Body of pancreas (tissue), 4 donors: ENCODE results near the gene TIGD3. TPM values are rescaled to one million over a fixed set of nuclear protein-coding genes. Genes with fewer than 3 reads are reported as not detected.
A peak's percentile ranks its signal among the peaks of the same experiment; 100 is the strongest.

Experiments
- ATAC-seq: fragments of 150-250 bp; one replicate; pipeline ENCODE4 v1.9.1; 2016
- DNase-seq, 4 donors: peaks; one replicate each; pipeline ENCODE4 v3.0.0-alpha.2; 2019
- H3K27ac ChIP-seq, 4 donors: fragments of 200-600 bp; sonication (generic); 1 replicate in 3 of 4; 2 replicates in 1 of 4; pipeline versions ENCODE4 v1.5.1 to v1.6.1; 2016 to 2019; ENCODE audit warnings: mild to moderate bottlenecking in 1 of 4, mixed read lengths in 1 of 4, moderate library complexity in 1 of 4
- H3K27me3 ChIP-seq, 2 donors: fragments of 200-600 bp; sonication (generic); one replicate each; pipeline ENCODE4 v1.6.0; 2016; ENCODE audit warnings: mild to moderate bottlenecking in 1 of 2
- H3K36me3 ChIP-seq, 2 donors: fragments of 200-600 bp; sonication (generic); replicated peaks in 1 of 2; 2 replicates each; pipeline ENCODE4 v1.5.1; 2016; ENCODE audit warnings: low read depth in 2 of 2; ENCODE audit not compliant: insufficient read depth in 1 of 2
- H3K4me1 ChIP-seq: fragments of 200-600 bp; sonication (generic); one replicate; pipeline ENCODE4 v1.6.0; 2016
- H3K4me3 ChIP-seq, 2 donors: fragments of 200-600 bp; sonication (generic); 1 replicate in 1 of 2; 2 replicates in 1 of 2; pipeline ENCODE4 v1.5.1; 2016 to 2019
- H3K9me3 ChIP-seq, 3 donors: fragments of 200-600 bp; sonication (generic); 1 replicate in 2 of 3; 2 replicates in 1 of 3; pipeline ENCODE4 v1.5.1; 2016
- CTCF ChIP-seq, 7 experiments: fragments of 450-650 bp in 4 of 7; fragments of 200-600 bp in 3 of 7; sonication (generic) in 3 of 7; IDR thresholded peaks; one replicate each; pipeline ENCODE4 v1.5.1; 2016 to 2019; ENCODE audit warnings: antibody characterized with exemption in 7 of 7
- POLR2A ChIP-seq, 3 donors: fragments of 450-650 bp; IDR thresholded peaks; one replicate each; pipeline ENCODE4 v1.6.1; 2016; ENCODE audit warnings: antibody characterized with exemption in 3 of 3, mild to moderate bottlenecking in 2 of 3
- WGBS, 2 donors: methylation state at CpG; one replicate each; pipeline ENCODE4 v1.1.5; 2017; 5-methylcytosine and 5-hydroxymethylcytosine counted together
- intact Hi-C: fragments of 100-400 bp; cut with DNase I; formaldehyde crosslinking; loops from one replicate; pipeline ENCODE4 v1.15.1; 2023
- total RNA-seq, 2 donors: library from RNA; depleted of rRNA; stranded (reverse); fragments of >200 nt; gene quantifications; one replicate each; pipeline ENCODE4 v1.1.0, GENCODE V29; 2016

Gene TIGD3
- total RNA-seq, 2 donors from 2014 or later, result not detected

GRCh38 chr11:65314501-65315203, 39.9 kb upstream of the TIGD3 start, which contains the start of gene CDC42EP2:
Gene CDC42EP2, plus strand, starts transcription at chr11:65314866. Its CDS starts 6,033 bp downstream, at chr11:65320899.
- intact Hi-C loops, result loop anchor here (5.0 kb wide), 1 partner anchor 42 kb away; no protein-coding TSS in a partner anchor
- TF ChIP-seq CTCF (IDR thresholded peaks at IDR 0.05), result peak in 3 of 7 experiments; percentile 6 to 26 (median 16)
- peak; percentile 53 to 66 (median 66) for TF ChIP-seq POLR2A (IDR thresholded peaks at IDR 0.05)
- Histone ChIP-seq H3K36me3 (no peaks in the 10 kb centered on the region), H3K9me3 (no peaks in the 10 kb centered on the region), H3K27ac (peak within 1 kb of the TSS; percentile 61 to 86 (median 75)), H3K4me3 (peak within 1 kb of the TSS; percentile 63 to 81), H3K27me3 (no peaks in the 10 kb centered on the region), H3K4me1 (peaks cover 41% of the 10 kb centered on the region)
- peak; percentile 89 to 92 (median 90) for DNase-seq
- WGBS, 2 donors, result 0 to 1% methylated on average over 18 to 51 of the region's 74 CpGs
- peak; percentile 94 for ATAC-seq

DNA sequence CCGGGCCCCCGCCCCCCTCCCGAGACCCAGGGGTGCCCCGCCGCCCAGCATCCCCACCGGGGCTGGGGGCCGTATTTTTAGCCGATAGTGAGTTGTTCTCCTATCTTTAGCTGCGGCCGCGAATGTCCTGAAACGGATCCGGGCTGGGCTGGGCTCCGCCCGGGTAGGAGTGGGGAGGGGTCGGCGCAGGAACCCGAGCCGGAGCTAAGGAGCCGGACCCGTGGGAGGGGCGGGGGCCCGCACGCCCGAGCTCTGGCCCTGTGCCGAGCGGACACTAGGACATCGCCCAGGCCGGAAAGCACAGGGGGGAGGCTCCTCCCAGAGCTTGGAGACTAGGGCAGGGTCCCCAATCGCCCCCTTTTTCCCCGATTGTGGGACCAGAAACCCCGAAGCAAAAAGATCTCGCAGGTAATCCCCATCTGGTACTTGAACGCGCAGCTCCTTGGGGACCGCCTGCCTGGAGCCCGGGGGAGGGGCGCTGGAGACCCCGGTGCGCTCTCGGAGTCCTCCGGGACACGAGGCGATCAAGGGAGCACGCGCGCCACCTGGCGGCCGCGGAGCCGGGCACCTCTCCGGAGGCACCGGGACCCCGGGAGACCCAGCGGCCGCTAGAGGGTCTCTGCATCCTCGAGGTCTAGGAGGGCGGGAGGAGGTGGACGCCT, 39.2 kb upstream of the TIGD3 start:
- H3K4me1 ChIP-seq, result peaks cover 41% of the 10 kb centered on the region
- H3K36me3 ChIP-seq, result no peaks in the 10 kb centered on the region
- intact Hi-C loops, result loop anchor here (5.0 kb wide), 1 partner anchor 43 kb away; no protein-coding TSS in a partner anchor
- H3K27me3 ChIP-seq, result no peaks in the 10 kb centered on the region
- peak; percentile 52 for ATAC-seq
- peak overlapping the region; percentile 63 to 81 for H3K4me3 ChIP-seq
- DNase-seq, result peak; percentile 70 to 83 (median 78)
- peak; percentile 88 to 96 (median 92) for TF ChIP-seq CTCF (IDR thresholded peaks at IDR 0.05)
- TF ChIP-seq POLR2A (IDR thresholded peaks at IDR 0.05), result no peak
- peak overlapping the region; percentile 61 to 86 (median 75) for H3K27ac ChIP-seq
- no peaks in the 10 kb centered on the region for H3K9me3 ChIP-seq
- WGBS, 2 donors, result 0 to 1% methylated on average over 11 to 49 of the region's 59 CpGs

GRCh38 chr11:65315866-65316226, 38.7 kb upstream of the TIGD3 start:
- Histone ChIP-seq H3K9me3 (no peaks in the 10 kb centered on the region), H3K4me1 (peaks cover 41% of the 10 kb centered on the region), H3K27me3 (no peaks in the 10 kb centered on the region), H3K27ac (peak overlapping the region in 2 of 4 donors; percentile 80 to 86), H3K36me3 (no peaks in the 10 kb centered on the region), H3K4me3 (peak overlapping the region in 1 of 2 donors; percentile 63)
- intact Hi-C loops, result loop anchor here (5.0 kb wide), 1 partner anchor 44 kb away; no protein-coding TSS in a partner anchor
- peak in 1 of 7 experiments; percentile 8 for TF ChIP-seq CTCF (IDR thresholded peaks at IDR 0.05)
- no peak for TF ChIP-seq POLR2A (IDR thresholded peaks at IDR 0.05)
- WGBS, 2 donors, result 6 to 15% methylated on average over 8 of the region's 8 CpGs
- no peak for DNase-seq
- ATAC-seq, result no peak

DNA sequence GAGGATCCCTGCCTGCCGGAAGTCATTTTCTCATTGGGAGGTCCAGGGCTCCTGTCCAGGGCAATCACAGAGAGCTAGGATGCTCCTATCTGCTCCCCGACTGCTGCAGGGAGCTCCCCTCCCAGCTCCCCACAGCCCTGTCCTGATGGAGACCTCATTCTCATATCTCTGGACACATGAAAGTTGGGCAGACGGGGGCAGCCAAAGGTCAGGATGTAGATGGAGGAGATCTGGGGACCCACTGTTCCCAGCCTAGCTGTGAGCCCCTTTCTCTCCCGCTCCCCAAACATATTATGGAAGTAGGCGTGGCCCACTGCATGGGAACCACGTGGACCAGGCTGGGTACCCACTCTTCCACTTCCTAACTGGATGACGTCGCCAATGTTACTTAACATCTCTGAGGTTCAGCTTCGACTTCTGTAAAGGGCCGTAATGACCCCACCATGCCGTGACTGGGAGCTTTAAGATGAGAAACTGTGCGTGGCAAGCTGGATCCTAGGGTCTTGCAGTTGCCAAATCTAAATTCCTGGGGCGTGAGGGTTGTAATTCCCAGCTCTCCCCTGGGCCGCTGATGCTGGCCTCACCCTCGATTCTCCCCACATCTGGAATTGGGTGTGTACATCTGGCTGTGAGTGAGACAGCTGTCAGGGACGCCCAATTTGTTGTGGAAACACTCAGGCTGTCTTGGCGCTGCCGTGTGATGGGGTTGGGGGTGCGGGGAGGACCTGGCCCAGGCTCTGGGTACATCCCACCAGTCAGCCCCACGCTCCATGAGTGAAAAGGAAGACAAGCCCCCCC, 38.1 kb upstream of the TIGD3 start:
- no peak for TF ChIP-seq POLR2A (IDR thresholded peaks at IDR 0.05)
- TF ChIP-seq CTCF (IDR thresholded peaks at IDR 0.05), result no peak
- peak overlapping the region in 2 of 4 donors; percentile 43 to 80 for H3K27ac ChIP-seq
- intact Hi-C loops, result loop anchor here (5.0 kb wide), 1 partner anchor 44 kb away; no protein-coding TSS in a partner anchor
- WGBS, 2 donors, result 55 to 58% methylated on average over 12 to 20 of the region's 20 CpGs
- DNase-seq, result peak in 1 of 4 donors; percentile 51
- H3K36me3 ChIP-seq, result no peaks in the 10 kb centered on the region
- no peaks in the 10 kb centered on the region for H3K9me3 ChIP-seq
- no peak for ATAC-seq
- no peaks in the 10 kb centered on the region for H3K27me3 ChIP-seq
- peaks cover 41% of the 10 kb centered on the region for H3K4me1 ChIP-seq
- no peak overlapping the region for H3K4me3 ChIP-seq
